SK-N-SH treated with all-trans-retinoic acid at 6 μM for 48 hours (cell line): ENCODE measurements around the gene TEDC2.

Experiments
- ATAC-seq: fragments of 200-7000 bp; cut with Tn5 transposase; 3 replicates; pipeline ENCODE4 v1.9.1; 2020; ENCODE audit warnings: mild to moderate bottlenecking, moderate library complexity
- BACH2 ChIP-seq: fragments of 250-450 bp; sonication (Bioruptor Pico); IDR thresholded peaks from 2 replicates; pipeline ENCODE4 v1.9.0; 2021; ENCODE audit warnings: mild to moderate bottlenecking, borderline replicate concordance
- CSDC2 ChIP-seq: fragments of 250-450 bp; sonication (Bioruptor Pico); IDR thresholded peaks from 2 replicates; pipeline ENCODE4 v1.5.0; 2020; ENCODE audit warnings: mild to moderate bottlenecking, moderate library complexity
- ESRRG ChIP-seq: fragments of 250-450 bp; sonication (Bioruptor Pico); IDR thresholded peaks from 2 replicates; pipeline ENCODE4 v1.6.1; 2021; ENCODE audit warnings: mild to moderate bottlenecking
- GLIS3 ChIP-seq: fragments of 250-450 bp; sonication (Bioruptor Pico); IDR thresholded peaks from 2 replicates; pipeline ENCODE4 v1.5.0; 2020; ENCODE audit warnings: mild to moderate bottlenecking, moderate library complexity
- ISL1 ChIP-seq: fragments of 250-450 bp; sonication (Bioruptor Pico); IDR thresholded peaks from 2 replicates; pipeline ENCODE4 v2.1.2; 2022; ENCODE audit warnings: mild to moderate bottlenecking, moderate library complexity
- PPARA ChIP-seq: fragments of 250-450 bp; sonication (Bioruptor Pico); IDR thresholded peaks from 2 replicates; pipeline ENCODE4 v1.5.0; 2020; ENCODE audit warnings: mild to moderate bottlenecking, borderline replicate concordance
- RARB ChIP-seq: fragments of 250-450 bp; sonication (Bioruptor Pico); IDR thresholded peaks from 2 replicates; pipeline ENCODE4 v1.8.0; 2021; ENCODE audit warnings: mild to moderate bottlenecking, moderate library complexity
- SNAI2 ChIP-seq: fragments of 250-450 bp; sonication (Bioruptor Pico); IDR thresholded peaks from 2 replicates; pipeline ENCODE4 v1.5.0; 2020; ENCODE audit warnings: mild to moderate bottlenecking, moderate library complexity
- TCF4 ChIP-seq: fragments of 250-450 bp; sonication (Bioruptor Pico); IDR thresholded peaks from 2 replicates; pipeline ENCODE4 v1.8.0; 2021; ENCODE audit warnings: mild to moderate bottlenecking, moderate library complexity, borderline replicate concordance
- TOX ChIP-seq: fragments of 250-450 bp; sonication (Bioruptor Pico); IDR thresholded peaks from 2 replicates; pipeline ENCODE4 v1.8.0; 2021; ENCODE audit warnings: mild to moderate bottlenecking, moderate library complexity, borderline replicate concordance
- ZC3H10 ChIP-seq: fragments of 250-450 bp; sonication (Bioruptor Pico); IDR thresholded peaks from 2 replicates; pipeline ENCODE4 v1.5.1; 2021; ENCODE audit warnings: mild to moderate bottlenecking, moderate library complexity
- ZFP3 ChIP-seq: fragments of 250-450 bp; sonication (Bioruptor Pico); IDR thresholded peaks from 2 replicates; pipeline ENCODE4 v1.5.0; 2020; ENCODE audit warnings: mild to moderate bottlenecking, moderate library complexity
- ZFP30 ChIP-seq: fragments of 450-650 bp; formaldehyde crosslinking; IDR thresholded peaks from 2 replicates; pipeline ENCODE4 v1.5.0; 2022; ENCODE audit warnings: mild to moderate bottlenecking, moderate library complexity
- ZNF565 ChIP-seq: fragments of 450-650 bp; formaldehyde crosslinking; conservative IDR thresholded peaks from 2 replicates; pipeline ENCODE4 v1.5.0; 2020; ENCODE audit warnings: low read depth, mild to moderate bottlenecking, moderate library complexity
- ZNF70 ChIP-seq: fragments of 450-650 bp; formaldehyde crosslinking; IDR thresholded peaks from 2 replicates; pipeline ENCODE4 v1.5.0; 2020; ENCODE audit warnings: mild to moderate bottlenecking, moderate library complexity
- TF ChIP-seq, protein P1 (sequence below): fragments of 250-450 bp; sonication (Bioruptor Pico); IDR thresholded peaks from 2 replicates; pipeline ENCODE4 v1.5.1; 2020; ENCODE audit warnings: low read depth, mild to moderate bottlenecking, moderate library complexity
- TF ChIP-seq, protein P2 (sequence below): fragments of 250-450 bp; sonication (Bioruptor Pico); IDR thresholded peaks from 2 replicates; pipeline ENCODE4 v1.8.0; 2020; ENCODE audit warnings: mild to moderate bottlenecking, moderate library complexity, borderline replicate concordance
- TF ChIP-seq, protein P3 (sequence below): fragments of 250-450 bp; sonication (Bioruptor Pico); IDR thresholded peaks from 2 replicates; pipeline ENCODE4 v1.5.1; 2021; ENCODE audit warnings: mild to moderate bottlenecking, moderate library complexity
- TF ChIP-seq, protein P4 (sequence below): fragments of 250-450 bp; sonication (Bioruptor Pico); IDR thresholded peaks from 2 replicates; pipeline ENCODE4 v1.8.0; 2021; ENCODE audit warnings: low read depth, mild to moderate bottlenecking, moderate library complexity, borderline replicate concordance

TEDC2 gene

DNA sequence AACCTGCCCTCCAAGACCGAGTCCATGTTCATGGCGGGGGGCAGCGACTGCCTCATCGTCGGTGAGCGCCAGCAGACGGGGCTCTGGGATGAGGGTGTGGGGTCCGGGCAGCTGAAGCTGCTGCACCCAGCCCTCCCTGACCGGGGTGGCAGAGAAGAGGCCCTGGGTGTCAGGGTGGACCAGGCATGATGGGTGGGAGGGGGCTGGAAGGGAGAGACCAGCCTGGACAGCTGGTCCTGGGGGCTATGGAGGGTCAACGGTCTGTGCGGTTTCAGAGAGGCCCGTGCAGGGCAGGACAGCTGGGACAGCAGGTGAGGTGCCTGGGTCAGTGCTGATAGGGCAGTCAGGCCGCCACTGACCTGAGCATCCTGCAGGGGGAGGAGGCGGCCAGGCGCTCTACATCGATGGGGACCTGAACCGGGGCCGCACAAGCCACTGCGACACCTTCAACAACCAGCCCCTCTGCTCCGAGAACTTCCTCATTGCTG is 40.6 kb downstream of the TEDC2 start:
- peak; percentile 17 for ATAC-seq
- TF ChIP-seq ZNF565 = no peak
- TF ChIP-seq, protein P1, sequence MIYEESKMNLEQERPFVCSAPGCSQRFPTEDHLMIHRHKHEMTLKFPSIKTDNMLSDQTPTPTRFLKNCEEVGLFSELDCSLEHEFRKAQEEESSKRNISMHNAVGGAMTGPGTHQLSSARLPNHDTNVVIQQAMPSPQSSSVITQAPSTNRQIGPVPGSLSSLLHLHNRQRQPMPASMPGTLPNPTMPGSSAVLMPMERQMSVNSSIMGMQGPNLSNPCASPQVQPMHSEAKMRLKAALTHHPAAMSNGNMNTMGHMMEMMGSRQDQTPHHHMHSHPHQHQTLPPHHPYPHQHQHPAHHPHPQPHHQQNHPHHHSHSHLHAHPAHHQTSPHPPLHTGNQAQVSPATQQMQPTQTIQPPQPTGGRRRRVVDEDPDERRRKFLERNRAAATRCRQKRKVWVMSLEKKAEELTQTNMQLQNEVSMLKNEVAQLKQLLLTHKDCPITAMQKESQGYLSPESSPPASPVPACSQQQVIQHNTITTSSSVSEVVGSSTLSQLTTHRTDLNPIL (CRISPR knock-in tag) = no peak
- TF ChIP-seq BACH2 = no peak
- TF ChIP-seq, protein P2, sequence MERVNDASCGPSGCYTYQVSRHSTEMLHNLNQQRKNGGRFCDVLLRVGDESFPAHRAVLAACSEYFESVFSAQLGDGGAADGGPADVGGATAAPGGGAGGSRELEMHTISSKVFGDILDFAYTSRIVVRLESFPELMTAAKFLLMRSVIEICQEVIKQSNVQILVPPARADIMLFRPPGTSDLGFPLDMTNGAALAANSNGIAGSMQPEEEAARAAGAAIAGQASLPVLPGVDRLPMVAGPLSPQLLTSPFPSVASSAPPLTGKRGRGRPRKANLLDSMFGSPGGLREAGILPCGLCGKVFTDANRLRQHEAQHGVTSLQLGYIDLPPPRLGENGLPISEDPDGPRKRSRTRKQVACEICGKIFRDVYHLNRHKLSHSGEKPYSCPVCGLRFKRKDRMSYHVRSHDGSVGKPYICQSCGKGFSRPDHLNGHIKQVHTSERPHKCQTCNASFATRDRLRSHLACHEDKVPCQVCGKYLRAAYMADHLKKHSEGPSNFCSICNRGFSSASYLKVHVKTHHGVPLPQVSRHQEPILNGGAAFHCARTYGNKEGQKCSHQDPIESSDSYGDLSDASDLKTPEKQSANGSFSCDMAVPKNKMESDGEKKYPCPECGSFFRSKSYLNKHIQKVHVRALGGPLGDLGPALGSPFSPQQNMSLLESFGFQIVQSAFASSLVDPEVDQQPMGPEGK (CRISPR knock-in tag) = no peak
- TF ChIP-seq, protein P3, sequence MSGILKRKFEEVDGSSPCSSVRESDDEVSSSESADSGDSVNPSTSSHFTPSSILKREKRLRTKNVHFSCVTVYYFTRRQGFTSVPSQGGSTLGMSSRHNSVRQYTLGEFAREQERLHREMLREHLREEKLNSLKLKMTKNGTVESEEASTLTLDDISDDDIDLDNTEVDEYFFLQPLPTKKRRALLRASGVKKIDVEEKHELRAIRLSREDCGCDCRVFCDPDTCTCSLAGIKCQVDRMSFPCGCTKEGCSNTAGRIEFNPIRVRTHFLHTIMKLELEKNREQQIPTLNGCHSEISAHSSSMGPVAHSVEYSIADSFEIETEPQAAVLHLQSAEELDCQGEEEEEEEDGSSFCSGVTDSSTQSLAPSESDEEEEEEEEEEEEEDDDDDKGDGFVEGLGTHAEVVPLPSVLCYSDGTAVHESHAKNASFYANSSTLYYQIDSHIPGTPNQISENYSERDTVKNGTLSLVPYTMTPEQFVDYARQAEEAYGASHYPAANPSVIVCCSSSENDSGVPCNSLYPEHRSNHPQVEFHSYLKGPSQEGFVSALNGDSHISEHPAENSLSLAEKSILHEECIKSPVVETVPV (CRISPR knock-in tag) = no peak
- TF ChIP-seq ZNF70 = no peak
- no peak for TF ChIP-seq TCF4
- TF ChIP-seq PPARA (CRISPR knock-in tag) = no peak
- no peak for TF ChIP-seq CSDC2
- no peak for TF ChIP-seq ZFP30 (CRISPR knock-in tag)
- no peak for TF ChIP-seq ZFP3
- TF ChIP-seq, all 23 proteins: peak for 0

DNA sequence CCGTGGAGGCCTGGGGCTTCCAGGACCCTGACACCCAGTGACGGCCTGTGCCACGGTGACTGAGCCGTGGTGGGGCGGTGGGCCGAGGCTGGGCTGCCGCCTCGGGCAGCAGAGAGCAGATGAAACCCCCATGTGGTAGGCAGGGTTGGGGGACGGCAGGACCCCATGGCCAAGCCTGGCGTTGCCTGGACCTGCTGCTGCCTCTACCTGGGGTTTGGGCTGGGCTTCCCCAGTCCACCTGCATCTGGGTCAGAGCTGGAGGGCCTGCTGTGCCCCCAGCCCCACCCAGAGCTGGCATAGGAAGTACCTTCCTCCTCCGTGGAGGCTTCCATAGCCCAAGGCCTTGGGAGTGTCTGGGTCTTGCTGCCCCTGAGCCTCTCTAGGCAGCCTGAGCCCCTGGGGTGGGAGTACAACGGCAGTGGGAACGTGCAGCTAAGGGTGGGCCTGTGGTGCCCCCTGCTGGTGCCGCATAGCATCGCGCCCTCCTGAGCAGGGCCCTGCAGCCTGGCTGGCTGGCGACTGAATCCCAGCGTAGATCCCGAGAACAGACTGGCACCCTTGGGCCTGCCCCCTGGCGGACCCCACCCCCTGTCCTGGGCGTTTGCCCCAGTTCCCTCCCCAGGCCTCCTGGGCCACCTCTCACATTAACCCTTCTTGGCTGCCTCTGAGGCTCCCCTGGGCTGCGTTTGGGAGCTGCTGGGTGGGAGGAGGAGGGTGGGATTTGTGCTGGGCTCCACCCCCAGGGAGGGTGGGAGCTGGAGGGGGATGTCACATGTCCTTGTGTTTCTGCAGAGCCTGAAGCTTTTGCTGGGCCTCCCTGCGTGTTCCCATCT is 41.2 kb downstream of the TEDC2 start:
- ATAC-seq = peak; percentile 97

More for the DNA sequence above, 41.2 kb downstream of the TEDC2 start:
- TF ChIP-seq ZFP30 (CRISPR knock-in tag) (no peak), ESRRG (CRISPR knock-in tag) (no peak), ISL1 (CRISPR knock-in tag) (no peak), PPARA (CRISPR knock-in tag) (no peak), RARB (no peak), ZC3H10 (CRISPR knock-in tag) (no peak), TOX (CRISPR knock-in tag) (no peak), GLIS3 (no peak), CSDC2 (no peak), TCF4 (no peak), ZNF565 (no peak), ZFP3 (no peak), SNAI2 (CRISPR knock-in tag) (no peak), BACH2 (no peak)
- TF ChIP-seq, protein P4, sequence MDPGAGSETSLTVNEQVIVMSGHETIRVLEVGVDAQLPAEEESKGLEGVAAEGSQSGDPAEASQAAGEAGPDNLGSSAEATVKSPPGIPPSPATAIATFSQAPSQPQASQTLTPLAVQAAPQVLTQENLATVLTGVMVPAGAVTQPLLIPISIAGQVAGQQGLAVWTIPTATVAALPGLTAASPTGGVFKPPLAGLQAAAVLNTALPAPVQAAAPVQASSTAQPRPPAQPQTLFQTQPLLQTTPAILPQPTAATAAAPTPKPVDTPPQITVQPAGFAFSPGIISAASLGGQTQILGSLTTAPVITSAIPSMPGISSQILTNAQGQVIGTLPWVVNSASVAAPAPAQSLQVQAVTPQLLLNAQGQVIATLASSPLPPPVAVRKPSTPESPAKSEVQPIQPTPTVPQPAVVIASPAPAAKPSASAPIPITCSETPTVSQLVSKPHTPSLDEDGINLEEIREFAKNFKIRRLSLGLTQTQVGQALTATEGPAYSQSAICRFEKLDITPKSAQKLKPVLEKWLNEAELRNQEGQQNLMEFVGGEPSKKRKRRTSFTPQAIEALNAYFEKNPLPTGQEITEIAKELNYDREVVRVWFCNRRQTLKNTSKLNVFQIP (CRISPR knock-in tag) = no peak
- TF ChIP-seq, protein P2 (CRISPR knock-in tag) = no peak
- TF ChIP-seq, protein P3 (CRISPR knock-in tag) = no peak
